Endometrium (tissue), 2 donors: Measurements from ENCODE around the gene TREH.

Experiments used
- FAIRE-seq: peaks from 2 replicates; lab custom pipeline; 2012; peaks lifted over from hg19 to GRCh38; lab: Jason Lieb, UNC
- donor health status: control.
- donor health status: control.

The TREH gene

DNA sequence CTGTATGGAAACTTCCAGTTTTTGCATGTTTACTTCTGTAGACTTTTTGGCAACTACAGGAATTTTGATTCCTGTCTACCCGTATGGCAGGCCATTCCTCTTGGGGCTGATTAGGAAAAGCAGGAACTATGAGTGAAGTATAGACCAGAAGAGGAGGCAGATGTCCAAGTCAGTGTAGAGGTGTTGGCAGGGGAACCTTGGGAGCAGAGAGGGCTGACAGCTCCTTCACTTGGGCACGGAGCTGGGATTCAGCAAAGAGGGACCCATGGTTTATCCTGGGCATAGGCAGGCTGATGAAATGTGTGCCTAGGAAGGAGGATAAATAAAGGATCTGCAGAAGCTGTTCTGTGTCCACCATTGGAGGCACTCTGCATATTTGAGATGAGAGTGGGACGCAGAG lies 33.1 kb downstream of the TREH start:
- FAIRE-seq, result no peak

DNA sequence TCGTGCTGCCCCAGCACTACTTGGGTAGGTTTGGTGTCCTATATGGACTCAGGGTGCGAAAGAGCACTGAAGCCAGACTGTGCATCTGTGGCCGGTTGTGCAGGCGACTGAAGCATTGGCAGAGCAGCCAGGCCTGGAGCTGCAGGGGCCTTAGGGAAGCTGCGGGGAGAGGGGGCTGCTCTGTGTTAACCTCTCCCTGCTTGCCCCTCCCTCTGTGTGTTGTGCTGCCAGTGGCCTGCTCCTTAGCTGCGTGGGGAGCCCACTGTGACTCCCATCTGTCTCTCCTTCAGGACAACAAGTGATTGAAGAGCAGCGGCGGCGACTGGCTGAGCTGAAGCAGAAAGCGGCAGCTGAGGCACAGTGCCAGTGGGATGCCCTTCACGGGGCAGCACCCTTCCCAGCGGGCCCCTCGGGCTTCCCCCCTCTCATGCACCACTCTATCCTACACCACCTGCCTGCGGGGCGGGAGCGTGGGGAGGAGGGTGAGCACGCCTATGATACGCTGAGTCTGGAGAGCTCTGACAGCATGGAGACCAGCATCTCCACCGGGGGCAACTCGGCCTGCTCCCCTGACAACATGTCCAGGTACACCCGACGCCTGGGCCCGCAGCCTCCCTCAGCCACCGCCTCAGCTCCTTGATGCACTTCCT lies 34.3 kb downstream of the TREH start:
- no peak for FAIRE-seq

DNA sequence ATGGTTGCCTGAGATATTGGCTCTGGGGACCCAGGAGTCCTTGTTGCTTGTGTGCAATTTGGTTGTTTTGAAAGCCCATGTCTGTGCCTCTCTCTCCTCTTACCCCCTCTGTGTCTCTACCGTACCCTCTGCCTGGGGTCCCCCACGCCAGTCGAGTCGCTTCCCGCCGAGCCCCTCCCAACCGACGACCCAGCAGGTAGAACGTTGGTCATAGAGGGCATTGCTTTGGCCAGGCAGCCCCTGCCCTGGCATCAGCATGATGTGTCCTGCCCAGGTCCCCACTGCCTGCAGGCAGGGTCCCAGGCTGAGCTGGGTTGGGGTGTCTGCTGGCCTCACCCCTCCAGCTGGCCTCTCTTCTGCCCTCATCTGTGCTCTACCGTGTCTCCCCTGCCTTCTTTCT lies 35.0 kb downstream of the TREH start:
- FAIRE-seq, result no peak

- no peak for FAIRE-seq
Observed at GRCh38 chr11:118643995-118644345, 35.5 kb downstream of the TREH start.

GRCh38 chr11:118643142-118643994 lies 36.1 kb downstream of the TREH start:
- no peak for FAIRE-seq

DNA sequence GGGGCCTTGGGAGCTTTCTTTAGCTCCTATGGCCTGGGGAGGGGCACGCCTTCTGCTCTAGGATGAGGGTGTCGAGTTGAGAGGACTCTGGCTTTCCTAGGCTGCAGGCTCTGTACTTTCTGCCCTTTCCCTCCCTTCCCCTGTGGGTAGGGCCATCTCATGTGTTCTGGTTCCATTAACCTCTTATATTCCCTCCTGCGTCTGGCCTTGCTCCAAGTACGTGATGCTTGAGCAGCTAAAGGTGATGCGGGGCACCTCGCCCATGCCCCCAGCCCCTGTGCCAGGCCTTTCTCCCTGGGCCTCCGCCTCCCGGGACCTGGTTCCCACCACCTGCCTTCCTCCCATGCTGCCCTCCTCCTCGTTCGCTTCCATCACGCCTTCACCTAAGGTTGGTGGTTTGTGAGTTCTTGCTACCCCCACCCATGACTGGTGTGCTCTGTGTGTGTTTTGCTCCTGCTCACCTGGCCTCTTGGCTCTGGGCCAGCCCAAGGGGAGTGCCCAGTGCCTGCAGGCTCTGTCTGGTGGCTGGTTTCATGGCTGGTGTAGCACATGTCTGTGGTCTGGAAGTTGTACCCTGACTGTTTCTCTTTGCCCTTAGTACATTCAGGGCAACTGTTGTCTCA lies 37.9 kb downstream of the TREH start:
- no peak for FAIRE-seq

DNA sequence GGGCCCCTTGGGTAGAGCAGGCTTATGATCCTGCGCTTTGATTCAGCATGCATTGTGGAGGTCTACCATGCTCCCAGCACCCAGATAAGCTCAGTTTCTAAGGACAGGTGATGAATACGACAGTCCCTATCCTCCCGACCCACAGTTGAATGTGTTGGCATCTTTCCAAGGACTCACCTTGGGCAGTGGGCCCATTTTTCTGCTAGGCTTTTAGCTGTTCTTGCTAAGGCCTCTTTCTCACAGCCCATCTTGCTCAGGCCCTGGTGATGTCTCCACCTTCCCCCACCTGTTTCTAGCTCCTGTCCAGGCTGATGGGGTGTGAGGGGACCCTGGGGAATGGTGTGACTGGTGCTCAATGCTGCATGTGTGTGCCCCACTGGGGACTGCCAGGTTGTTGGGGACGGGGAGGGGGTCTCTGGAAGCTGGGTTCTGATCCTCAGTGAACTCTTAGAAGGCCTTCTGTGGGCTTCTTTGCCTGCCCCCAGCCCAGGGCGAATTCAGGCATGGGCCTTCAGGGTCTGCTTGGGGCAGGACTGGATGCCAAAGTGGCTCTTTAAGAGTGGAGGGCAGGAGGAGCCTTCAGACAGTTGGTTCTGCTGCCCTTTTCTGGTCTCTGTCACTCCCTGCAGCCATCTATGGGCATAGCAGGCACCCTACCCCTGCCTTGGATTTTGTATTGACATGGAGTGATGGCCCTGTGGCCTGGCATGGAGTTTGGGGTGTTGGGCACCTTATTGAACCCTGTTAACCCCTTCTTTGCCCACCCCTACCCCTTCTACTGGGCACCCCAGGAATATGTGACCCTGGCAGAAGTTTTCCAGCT lies 38.9 kb downstream of the TREH start:
- FAIRE-seq, result no peak

DNA sequence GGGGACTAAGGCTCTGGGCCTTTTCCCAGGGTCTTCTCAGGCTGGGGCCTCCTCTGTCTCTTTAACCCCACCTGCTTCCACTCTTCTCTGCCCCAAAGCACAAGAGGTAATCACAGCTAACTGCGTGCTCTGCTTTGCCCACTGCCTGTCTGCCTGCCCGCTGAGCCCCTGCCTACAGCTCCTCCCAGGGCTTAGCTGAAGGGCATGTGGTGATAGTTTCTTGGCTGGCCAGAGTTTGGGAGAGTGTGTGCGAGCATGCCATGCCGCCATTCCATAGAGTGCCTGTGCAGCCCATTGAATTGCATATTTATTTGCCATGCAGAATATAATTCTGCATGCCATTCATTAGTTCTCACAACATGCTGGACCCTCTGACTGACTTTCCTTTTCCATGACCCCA lies 39.6 kb downstream of the TREH start:
- no peak for FAIRE-seq

- no peak for FAIRE-seq
Observed at GRCh38 chr11:118638726-118639125, 40.7 kb downstream of the TREH start.

DNA sequence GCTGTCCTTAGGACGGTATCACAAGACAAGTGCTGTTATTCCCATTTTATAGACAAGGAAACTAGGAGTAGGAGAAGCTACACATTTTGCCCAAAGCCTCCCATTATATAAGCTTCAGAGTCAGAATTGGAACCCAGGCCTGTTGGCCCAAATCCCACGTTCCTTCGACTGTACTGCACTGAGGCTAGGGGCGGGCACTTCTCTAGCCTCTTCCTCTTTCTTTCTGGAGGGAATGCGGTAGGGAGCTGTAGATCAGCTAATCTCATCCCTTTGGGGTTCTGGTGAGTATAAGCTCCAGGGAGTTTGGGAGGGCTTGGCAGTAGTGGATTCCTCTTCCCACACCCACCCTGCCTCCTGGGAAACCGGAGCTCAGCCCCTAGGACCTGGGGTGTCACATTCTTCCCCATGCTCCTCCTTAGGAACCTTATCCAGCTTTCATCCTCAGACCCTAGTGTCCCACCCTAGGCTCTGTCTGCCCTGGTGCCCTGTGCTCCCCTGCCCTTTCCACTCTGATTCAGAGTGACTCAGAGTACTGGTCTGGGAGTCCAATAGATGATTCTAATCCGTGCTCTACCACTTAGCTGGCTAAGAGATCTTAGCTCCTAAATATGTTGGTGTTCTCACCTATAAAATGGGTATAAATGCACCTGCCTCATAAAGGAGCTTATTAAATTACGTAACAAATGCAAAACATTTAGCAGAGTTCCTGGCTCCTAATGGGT lies 42.7 kb downstream of the TREH start:
- FAIRE-seq, result no peak

DNA sequence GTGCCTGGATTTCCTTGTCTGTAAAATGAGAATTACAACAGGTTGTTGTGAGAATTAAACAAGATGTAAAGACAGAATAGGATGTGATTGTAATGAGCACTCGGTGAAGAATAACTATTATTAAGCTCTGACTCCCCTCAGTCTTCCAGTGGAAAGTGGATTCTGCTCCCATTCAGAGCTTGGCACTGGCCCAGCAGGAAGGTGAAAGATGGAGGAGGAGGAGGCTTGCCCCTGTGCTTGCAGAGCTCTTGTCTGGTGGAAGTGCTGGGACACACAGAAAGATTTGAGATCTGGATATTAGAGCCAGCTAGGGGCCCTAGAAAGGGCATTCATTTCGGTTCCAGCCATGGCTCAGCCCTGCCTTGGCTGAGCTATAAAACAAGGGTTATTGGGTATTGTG lies 43.8 kb downstream of the TREH start:
- FAIRE-seq, result no peak

- no peak for FAIRE-seq
Observed at GRCh38 chr11:118635237-118635591, 44.2 kb downstream of the TREH start.

GRCh38 chr11:118634431-118635236 lies 44.8 kb downstream of the TREH start:
- FAIRE-seq, result no peak

DNA sequence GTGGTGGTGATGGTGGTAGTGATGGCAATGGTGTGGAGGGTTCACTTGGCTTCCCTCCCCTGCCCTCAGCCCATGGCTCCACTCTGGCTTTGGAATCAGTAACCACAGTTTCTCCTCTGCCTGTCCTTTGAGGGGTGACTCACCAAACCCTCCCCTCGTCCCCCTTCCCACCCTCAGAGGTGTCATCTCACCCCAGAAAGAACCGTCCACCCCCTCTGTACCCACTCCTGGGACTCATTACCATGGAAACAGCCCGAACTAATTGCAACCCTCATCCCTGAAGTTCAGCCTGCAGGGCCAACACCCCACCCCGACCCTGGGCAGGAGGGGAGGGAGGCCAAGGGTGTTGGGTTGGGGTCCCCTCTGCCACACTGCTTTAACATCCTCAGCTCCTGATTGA lies 45.5 kb downstream of the TREH start:
- FAIRE-seq, result no peak

DNA sequence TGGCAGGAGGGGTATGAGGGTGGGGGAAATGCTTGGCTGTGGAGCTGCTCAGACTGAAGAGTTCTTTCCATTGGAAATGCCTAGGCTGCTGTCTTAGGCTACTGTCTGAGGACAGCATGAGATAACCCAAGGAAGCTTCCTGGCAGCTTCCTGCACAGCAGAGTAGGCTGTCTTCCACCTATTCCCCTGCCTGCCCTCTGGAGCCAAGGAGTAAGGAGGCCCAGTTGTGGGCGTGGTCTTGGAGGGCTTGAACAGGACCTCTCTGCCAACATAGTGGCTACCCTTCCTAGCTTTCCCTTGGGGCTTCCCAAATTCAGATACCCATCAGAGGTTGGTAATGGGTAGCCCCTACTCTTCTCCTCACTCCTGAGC lies 46.1 kb downstream of the TREH start:
- no peak for FAIRE-seq

GRCh38 chr11:118632577-118633318 lies 46.7 kb downstream of the TREH start:
- FAIRE-seq, result no peak

GRCh38 chr11:118631142-118631909 lies 48.1 kb downstream of the TREH start:
- FAIRE-seq, result no peak

- no peak for FAIRE-seq
Observed at GRCh38 chr11:118629761-118630661, 49.4 kb downstream of the TREH start.
